ENCODE results near the gene IFI16. TPM values are rescaled to one million over a fixed set of nuclear protein-coding genes. Genes with fewer than 3 reads are reported as not detected.
"Not testable (repeated sequence)": the region's sequence is repeated elsewhere in the genome, so short reads cannot be mapped to it uniquely, and the experiment has no call there.

Gene IFI16
- total RNA-seq, 2 donors from 2014 or later: 226 to 314 TPM

GRCh38 chr1:159092036-159092760 is 82.5 kb downstream of the IFI16 start:
- DNase-seq (ENCODE audit: low spot score in 2 of 2) (no peak), ATAC-seq (peak in 1 of 2 donors; percentile 27)
- Mint-ChIP-seq H3K27ac (peak overlapping the region in 1 of 2 donors; percentile 51), H3K9me3 (no peaks in the 10 kb centered on the region), H3K36me3 (no peaks in the 10 kb centered on the region)

GRCh38 chr1:159098596-159098995 is 88.9 kb downstream of the IFI16 start:
- no peak overlapping the region for H3K27ac Mint-ChIP-seq
- H3K36me3 Mint-ChIP-seq: no peaks in the 10 kb centered on the region
- H3K9me3 Mint-ChIP-seq: no peaks in the 10 kb centered on the region
- DNase-seq (ENCODE audit: low spot score in 2 of 2): no peak
- ATAC-seq: no peak

GRCh38 chr1:159100589-159100988 is 90.9 kb downstream of the IFI16 start:
- Mint-ChIP-seq H3K36me3 (no peaks in the 10 kb centered on the region), H3K27ac (no peak overlapping the region), H3K9me3 (no peaks in the 10 kb centered on the region)
- DNase-seq (ENCODE audit: low spot score in 2 of 2) (no peak), ATAC-seq (no peak)

- H3K27ac Mint-ChIP-seq; ATAC-seq; DNase-seq (ENCODE audit: low spot score in 2 of 2); H3K9me3 Mint-ChIP-seq; H3K36me3 Mint-ChIP-seq: not testable (repeated sequence)
Observed at GRCh38 chr1:159103021-159103420, 93.3 kb downstream of the IFI16 start.

Other genes starting within 250 kb of the IFI16 start
- not detected for gene OR6N1, start 237.7 kb upstream of the IFI16 start, total RNA-seq
- gene OR6N2, start 228.7 kb upstream of the IFI16 start, total RNA-seq: not detected
- gene MNDA, start 178.6 kb upstream of the IFI16 start, total RNA-seq: not detected
- gene PYHIN1, start 78.4 kb upstream of the IFI16 start, total RNA-seq: 1 to 10 TPM; 5.7 to 6.7 TPM
- 10 to 100 TPM; 14.4 to 23.6 TPM for gene AIM2, start 66.9 kb downstream of the IFI16 start, total RNA-seq
- not detected for gene CADM3, start 161.7 kb downstream of the IFI16 start, total RNA-seq
- gene ACKR1, start 195.0 kb downstream of the IFI16 start, total RNA-seq: not detected